GOT3 (cell line): ENCODE results near the gene SIRT7.
A peak's percentile ranks its signal among the peaks of the same experiment; 100 is the strongest.

Experiments used
- DNase-seq: peaks from one replicate; lab custom pipeline; 2025; ENCODE audit warnings: mixed read lengths; lab: John Stamatoyannopoulos, UW

The SIRT7 gene

GRCh38 chr17:81931557-81932332 is 13.8 kb upstream of the SIRT7 start:
- no peak for DNase-seq

- DNase-seq: no peak
Observed at GRCh38 chr17:81931189-81931556, 13.2 kb upstream of the SIRT7 start.

GRCh38 chr17:81930142-81931125 is 12.5 kb upstream of the SIRT7 start:
- DNase-seq: no peak

GRCh38 chr17:81929253-81930141 is 11.5 kb upstream of the SIRT7 start:
- DNase-seq: no peak

GRCh38 chr17:81928544-81929252 is 10.7 kb upstream of the SIRT7 start:
- no peak for DNase-seq

GRCh38 chr17:81927653-81928543 is 9.9 kb upstream of the SIRT7 start, which contains the start of gene MAFG:
MAFG (minus strand) TSS chr17:81927735; CDS start chr17:81923185, 4,550 bp downstream.
- DNase-seq: peak; percentile 83

GRCh38 chr17:81927152-81927652 is 9.2 kb upstream of the SIRT7 start:
- DNase-seq: no peak

GRCh38 chr17:81926451-81927151 is 8.6 kb upstream of the SIRT7 start:
- DNase-seq: peak; percentile 33

GRCh38 chr17:81925860-81926450 is 8.0 kb upstream of the SIRT7 start:
- no peak for DNase-seq

GRCh38 chr17:81924557-81925532 is 6.9 kb upstream of the SIRT7 start:
- no peak for DNase-seq

GRCh38 chr17:81923302-81924260 is 5.6 kb upstream of the SIRT7 start:
- peak; percentile 30 for DNase-seq

- DNase-seq: no peak
Observed at GRCh38 chr17:81922566-81923301, 4.8 kb upstream of the SIRT7 start.

GRCh38 chr17:81921996-81922565 is 4.1 kb upstream of the SIRT7 start:
- DNase-seq: no peak

GRCh38 chr17:81921537-81921862 is 3.5 kb upstream of the SIRT7 start:
- no peak for DNase-seq
